IMR-90 (cell line): ENCODE measurements around the gene AQP1. TPM values are rescaled to one million over a fixed set of nuclear protein-coding genes. Genes with fewer than 3 reads are reported as not detected.

Experiments
- ATAC-seq: fragments of 200-7000 bp; cut with Tn5 transposase; 2 replicates; pipeline ENCODE4 v1.9.1; 2020; ENCODE audit warnings: low read depth, mild to moderate bottlenecking, moderate library complexity
- BruUV-seq: library from RNA; stranded (reverse); fragments of 400-500 nt; replicated peaks from 2 replicates; lab custom pipeline; 2021; lab: Mats Ljungman, UMichigan
- CTCF ChIA-PET: fragments of 300-600 bp; formaldehyde crosslinking; extraction: SDS; loops from one replicate; lab custom pipeline; 2021; ENCODE audit warnings: antibody characterized with exemption; lab: Yijun Ruan, JAX
- POLR2A ChIA-PET: fragments of 300-600 bp; sonication (Branson Sonifier 250); formaldehyde crosslinking; loops from one replicate; lab custom pipeline; 2022; ENCODE audit warnings: antibody characterized with exemption; ENCODE audit not compliant: unreplicated experiment; lab: Charles Lee
- DNase-seq: peaks from one replicate; pipeline ENCODE4 v3.0.0; 2013
- H2AFZ ChIP-seq: replicated peaks from 2 replicates; pipeline ENCODE3; 2013; ENCODE audit warnings: low read length, mild to moderate bottlenecking; ENCODE audit not compliant: poor library complexity
- H2AK5ac ChIP-seq: 2 replicates; pipeline ENCODE4 v1.6.1; 2013; ENCODE audit warnings: low read depth, low read length, inconsistent platforms
- H2AK9ac ChIP-seq: replicated peaks from 2 replicates; pipeline ENCODE3; 2013; ENCODE audit warnings: mild to moderate bottlenecking, low read depth, low read length, moderate library complexity; ENCODE audit not compliant: poor library complexity
- H2BK120ac ChIP-seq: 2 replicates; pipeline ENCODE4 v1.6.1; 2013; ENCODE audit warnings: low read depth, low read length, inconsistent platforms
- H2BK15ac ChIP-seq: 3 replicates; pipeline ENCODE4 v1.6.1; 2013; ENCODE audit warnings: low read depth, low read length, inconsistent platforms
- H2BK20ac ChIP-seq: 2 replicates; pipeline ENCODE4 v1.6.1; 2013; ENCODE audit warnings: low read depth, mild to moderate bottlenecking, inconsistent platforms, low read length, moderate library complexity
- H2BK5ac ChIP-seq: 2 replicates; pipeline ENCODE4 v1.6.1; 2013; ENCODE audit warnings: mild to moderate bottlenecking, low read depth, low read length, inconsistent platforms; ENCODE audit not compliant: poor library complexity, severe bottlenecking
- H3K14ac ChIP-seq: replicated peaks from 2 replicates; pipeline ENCODE4 v1.6.1; 2013; ENCODE audit warnings: low read depth, low read length, inconsistent platforms
- H3K18ac ChIP-seq: 2 replicates; pipeline ENCODE4 v1.6.1; 2013; ENCODE audit warnings: low read depth, low read length, control low read depth
- H3K23ac ChIP-seq: 2 replicates; pipeline ENCODE4 v1.6.1; 2013; ENCODE audit warnings: low read depth, low read length, inconsistent platforms
- H3K27ac ChIP-seq: 2 replicates; pipeline ENCODE4 v1.5.1; 2013; ENCODE audit warnings: mild to moderate bottlenecking, control low read depth, low read length; ENCODE audit not compliant: insufficient read depth
- H3K27me3 ChIP-seq: 2 replicates; pipeline ENCODE4 v1.6.1; 2013; ENCODE audit warnings: low read length; ENCODE audit not compliant: control insufficient read depth, insufficient read depth
- H3K36me3 ChIP-seq: 2 replicates; pipeline ENCODE4 v1.6.1; 2013; ENCODE audit warnings: low read length, mixed read lengths; ENCODE audit not compliant: control insufficient read depth, insufficient read depth
- H3K4ac ChIP-seq: 2 replicates; pipeline ENCODE4 v1.6.1; 2013; ENCODE audit warnings: low read depth, low read length, inconsistent platforms
- H3K4me1 ChIP-seq: 2 replicates; pipeline ENCODE4 v1.6.1; 2013; ENCODE audit warnings: low read length, mixed read lengths; ENCODE audit not compliant: control insufficient read depth, insufficient read depth
- H3K4me2 ChIP-seq: 2 replicates; pipeline ENCODE4 v1.6.1; 2013; ENCODE audit warnings: low read depth, mild to moderate bottlenecking, control low read depth, low read length, moderate library complexity
- H3K4me3 ChIP-seq: 2 replicates; pipeline ENCODE4 v1.5.1; 2013; ENCODE audit warnings: low read depth, mild to moderate bottlenecking, control low read depth, low read length, moderate library complexity; ENCODE audit not compliant: insufficient read depth
- H3K56ac ChIP-seq: 2 replicates; pipeline ENCODE4 v1.6.1; 2013; ENCODE audit warnings: low read length, inconsistent platforms; ENCODE audit not compliant: insufficient read depth; ENCODE audit errors: extremely low read depth
- H3K79me1 ChIP-seq, 2 experiments: 2 replicates each; pipeline ENCODE4 v1.6.1; 2013; ENCODE audit warnings: low read length in 2 of 2, inconsistent platforms in 1 of 2, low read depth in 1 of 2
- H3K9ac ChIP-seq: 2 replicates; pipeline ENCODE4 v1.6.1; 2013; ENCODE audit warnings: low read depth, low read length, control low read depth
- H3K9me1 ChIP-seq: 2 replicates; pipeline ENCODE4 v1.6.1; 2013; ENCODE audit warnings: low read length, inconsistent platforms; ENCODE audit not compliant: insufficient read depth
- H3K9me3 ChIP-seq: 2 replicates; pipeline ENCODE4 v1.6.1; 2013; ENCODE audit warnings: low read length; ENCODE audit not compliant: control insufficient read depth, insufficient read depth
- H4K20me1 ChIP-seq: 2 replicates; pipeline ENCODE4 v1.6.1; 2013; ENCODE audit warnings: low read length, inconsistent platforms; ENCODE audit not compliant: insufficient read depth
- H4K5ac ChIP-seq: 2 replicates; pipeline ENCODE4 v1.6.1; 2013; ENCODE audit warnings: mild to moderate bottlenecking, low read depth, low read length, control low read depth
- H4K8ac ChIP-seq, 2 experiments: 2 replicates each; pipeline ENCODE4 v1.6.1; 2013; ENCODE audit warnings: low read depth in 2 of 2, low read length in 2 of 2, control low read depth in 1 of 2, inconsistent platforms in 1 of 2
- H4K91ac ChIP-seq: 2 replicates; pipeline ENCODE4 v1.6.1; 2013; ENCODE audit warnings: low read depth, low read length, inconsistent platforms; ENCODE audit not compliant: insufficient read depth
- CHD1 ChIP-seq: IDR thresholded peaks from 2 replicates; pipeline ENCODE4 v1.6.1; 2012; ENCODE audit warnings: low read depth, low read length, improper control_type of control experiment
- CTCF ChIP-seq: conservative IDR thresholded peaks from 2 replicates; pipeline ENCODE4 v1.5.1; 2012; ENCODE audit warnings: mild to moderate bottlenecking, low read depth, low read length, improper control_type of control experiment
- MXI1 ChIP-seq: IDR thresholded peaks from 2 replicates; pipeline ENCODE4 v1.6.1; 2012; ENCODE audit warnings: low read depth, mild to moderate bottlenecking, low read length, moderate library complexity, borderline replicate concordance
- NFE2L2 ChIP-seq: fragments of 150-350 bp; IDR thresholded peaks from 2 replicates; pipeline ENCODE4 v1.6.1; 2016; ENCODE audit warnings: low read depth, mild to moderate bottlenecking, low read length
- RCOR1 ChIP-seq: IDR thresholded peaks from 2 replicates; pipeline ENCODE4 v1.6.1; 2012; ENCODE audit warnings: mild to moderate bottlenecking, low read length, improper control_type of control experiment; ENCODE audit not compliant: insufficient replicate concordance
- SMC3 ChIP-seq: fragments of 150-350 bp; IDR thresholded peaks from 2 replicates; pipeline ENCODE4 v1.6.1; 2016; ENCODE audit warnings: low read depth, mild to moderate bottlenecking, antibody characterized with exemption, low read length, moderate library complexity
- USF2 ChIP-seq: fragments of 150-350 bp; IDR thresholded peaks from 2 replicates; pipeline ENCODE4 v1.6.1; 2017; ENCODE audit warnings: mild to moderate bottlenecking, antibody characterized with exemption, low read length, low read depth
- WGBS, 2 experiments: methylation state at CpG; one replicate each; pipeline versions ENCODE4 v1.1.5 to v1.1.7; 2013; ENCODE audit warnings: missing lambda C conversion rate in 2 of 2; ENCODE audit not compliant: insufficient read length in 1 of 2; ENCODE audit errors: extremely low coverage in 2 of 2; 5-methylcytosine and 5-hydroxymethylcytosine counted together
- dilution Hi-C: fragments of 300-500 bp; cut with HindIII; formaldehyde crosslinking; loops from one replicate; pipeline ENCODE4 v1.14.3; 2018; ENCODE audit warnings: low sequenced_read_pairs; ENCODE audit not compliant: unreplicated experiment
- in situ Hi-C: fragments of 300-500 bp; cut with MboI; formaldehyde crosslinking; loops from 3 replicates; pipeline ENCODE4 v1.14.3; 2019; ENCODE audit warnings: low sequenced_read_pairs, inconsistent platforms, mixed read lengths
- intact Hi-C: fragments of 100-400 bp; cut with micrococcal nuclease; formaldehyde crosslinking; loops from 2 replicates; pipeline ENCODE4 v1.10.0; 2022
- polyA plus RNA-seq, 3 experiments: library from polyadenylated mRNA; depleted of rRNA; stranded (reverse); fragments of >200 nt; gene quantifications; 2 replicates each; pipeline ENCODE4 v1.2.3, GENCODE V29; 2012; ENCODE audit warnings: low replicate concordance in 1 of 3
- total RNA-seq: library from RNA; depleted of rRNA; stranded (reverse); fragments of >200 nt; gene quantifications from 2 replicates; pipeline ENCODE4 v1.2.3, GENCODE V29; 2012

AQP1 gene
- total and polyA plus RNA-seq, 2 of the 4 experiments (the other 2 are of a cell fraction), result 0.18 to 0.39 TPM

- in situ Hi-C loops (no loop called here), dilution Hi-C loops (no loop called here), intact Hi-C loops (no loop called here)
- Histone ChIP-seq H2BK120ac (no peak overlapping the region), H3K4me3 (no peak overlapping the region), H2BK20ac (no peak overlapping the region), H3K79me1 (no peaks in the 10 kb centered on the region), H3K9me3 (no peaks in the 10 kb centered on the region), H2AK5ac (no peak overlapping the region), H3K36me3 (no peaks in the 10 kb centered on the region), H3K4ac (no peak overlapping the region; the same call in 1 of the 2 replicates), H3K9me1 (peaks cover 4% of the 10 kb centered on the region; the same call in 1 of the 2 replicates), H3K56ac (no peak overlapping the region), H4K8ac (no peak overlapping the region), H2AFZ (no peak overlapping the region), H3K27ac (no peak overlapping the region), H4K5ac (no peak overlapping the region), H2BK15ac (no peak overlapping the region), H3K9ac (no peak overlapping the region), H3K18ac (no peak overlapping the region), H3K23ac (peak overlapping the region; percentile 42; the same call in 1 of the 2 replicates), H3K14ac (no peak overlapping the region), H4K20me1 (no peaks in the 10 kb centered on the region), H3K4me1 (0 out of 2 replicates have a peak, but pooled peaks cover 2% of the 10 kb centered on the region), H3K27me3 (peaks cover 3% of the 10 kb centered on the region; the same call in 1 of the 2 replicates), H4K91ac (no peak overlapping the region), H2AK9ac (no peak overlapping the region), H3K4me2 (no peak overlapping the region), H2BK5ac (no peak overlapping the region)
- TF ChIP-seq SMC3, result no peak
- TF ChIP-seq CTCF, result no peak
- no peak for TF ChIP-seq NFE2L2
- no peak for TF ChIP-seq MXI1
- TF ChIP-seq CHD1, result no peak
- no peak for TF ChIP-seq RCOR1
- no peak for TF ChIP-seq USF2
- WGBS, 2 experiments, result 87% methylated on average over 8 of the region's 17 CpGs; no CpG with 5 or more reads in 1 of the 2 experiments
- ChIA-PET CTCF (interaction anchor here (1.5 kb wide), 1 partner anchor 26 kb away, joined by 6 read pairs; no protein-coding TSS in a partner anchor), POLR2A (no interaction called here)
- DNase-seq (no peak), ATAC-seq (no peak)
- no TSS peak for BruUV-seq
Measured at GRCh38 chr7:30912986-30913811, 1.5 kb downstream of the AQP1 start.
